Measurements from ENCODE around the gene ANKRD44.

The ANKRD44 gene

GRCh38 chr2:197198890-197199289 lies 111.7 kb downstream of the ANKRD44 start:
- no peak overlapping the region for H3K4me3 ChIP-seq (ENCODE audit: low read depth, low read length)

GRCh38 chr2:197197895-197198311 lies 112.7 kb downstream of the ANKRD44 start:
- TF ChIP-seq CTCF (IDR thresholded peaks at IDR 0.05; ENCODE audit: low read depth, low read length): no peak
- no peak overlapping the region for H3K4me3 ChIP-seq (ENCODE audit: low read depth, low read length)

More at GRCh38 chr2:197198890-197199289, 111.7 kb downstream of the ANKRD44 start:
- TF ChIP-seq CTCF (IDR thresholded peaks at IDR 0.05; ENCODE audit: low read depth, low read length): no peak

GRCh38 chr2:197196541-197197180 lies 113.9 kb downstream of the ANKRD44 start:
- no peak for TF ChIP-seq CTCF (IDR thresholded peaks at IDR 0.05; ENCODE audit: low read depth, low read length)
- no peak overlapping the region for H3K4me3 ChIP-seq (ENCODE audit: low read depth, low read length)

GRCh38 chr2:197195518-197195917 lies 115.1 kb downstream of the ANKRD44 start:
- no peak overlapping the region for H3K4me3 ChIP-seq (ENCODE audit: low read depth, low read length)
- no peak for TF ChIP-seq CTCF (IDR thresholded peaks at IDR 0.05; ENCODE audit: low read depth, low read length)

- no peak overlapping the region for H3K4me3 ChIP-seq (ENCODE audit: low read depth, low read length)
Observed at GRCh38 chr2:197191940-197192322, 118.6 kb downstream of the ANKRD44 start.

GRCh38 chr2:197191177-197191939 lies 119.2 kb downstream of the ANKRD44 start:
- TF ChIP-seq CTCF (IDR thresholded peaks at IDR 0.05; ENCODE audit: low read depth, low read length): no peak
- no peak overlapping the region for H3K4me3 ChIP-seq (ENCODE audit: low read depth, low read length)

More at GRCh38 chr2:197191940-197192322, 118.6 kb downstream of the ANKRD44 start:
- no peak for TF ChIP-seq CTCF (IDR thresholded peaks at IDR 0.05; ENCODE audit: low read depth, low read length)

GRCh38 chr2:197190100-197190432 lies 120.5 kb downstream of the ANKRD44 start:
- TF ChIP-seq CTCF (IDR thresholded peaks at IDR 0.05; ENCODE audit: low read depth, low read length): no peak
- H3K4me3 ChIP-seq (ENCODE audit: low read depth, low read length): no peak overlapping the region
